HepG2 (cell line): ENCODE data around the gene CCL13. TPM values are rescaled to one million over a fixed set of nuclear protein-coding genes. Genes with fewer than 3 reads are reported as not detected.

Source experiments
- ELF4 ChIP-seq: sonication (generic); formaldehyde crosslinking; IDR thresholded peaks from 2 replicates; pipeline ENCODE4 v1.5.0; 2020; ENCODE audit warnings: missing genetic modification reagents, mild to moderate bottlenecking, moderate library complexity, borderline replicate concordance
- HMGXB4 ChIP-seq, 2 experiments: sonication (generic) in 1 of 2; formaldehyde crosslinking in 1 of 2; IDR thresholded peaks; 2 replicates each; pipeline versions ENCODE4 v1.4.0 to v1.6.1; 2018 to 2020; ENCODE audit warnings: missing genetic modification reagents in 2 of 2, borderline replicate concordance in 1 of 2, low read depth in 1 of 2, mild to moderate bottlenecking in 1 of 2, missing biosample characterization in 1 of 2
- IRF2 ChIP-seq: IDR thresholded peaks from 2 replicates; pipeline ENCODE4 v1.6.1; 2018; ENCODE audit warnings: missing genetic modification reagents, missing compliant biosample characterization
- MIER3 ChIP-seq: IDR thresholded peaks from 2 replicates; pipeline ENCODE4 v1.6.1; 2016; ENCODE audit warnings: missing compliant biosample characterization, borderline replicate concordance
- NFRKB ChIP-seq: fragments of 450-650 bp; IDR thresholded peaks from 2 replicates; pipeline ENCODE4 v1.6.1; 2017
- POGZ ChIP-seq: sonication (generic); formaldehyde crosslinking; IDR thresholded peaks from 2 replicates; pipeline ENCODE4 v1.4.0; 2020; ENCODE audit warnings: mild to moderate bottlenecking, missing genetic modification reagents
- PRPF4 ChIP-seq: fragments of 200-400 bp; formaldehyde crosslinking; IDR thresholded peaks from 2 replicates; pipeline ENCODE4 v1.6.1; 2016; ENCODE audit warnings: low read length, low read depth; ENCODE audit not compliant: poor library complexity, severe bottlenecking
- STAG1 ChIP-seq: sonication (generic); formaldehyde crosslinking; IDR thresholded peaks from 2 replicates; pipeline ENCODE4 v1.4.0; 2020; ENCODE audit warnings: missing genetic modification reagents
- XRCC5 ChIP-seq: fragments of 200-400 bp; formaldehyde crosslinking; optimal IDR thresholded peaks from 2 replicates; pipeline ENCODE3; 2017; ENCODE audit warnings: mild to moderate bottlenecking, low read length
- polyA plus RNA-seq, 8 experiments: library from polyadenylated mRNA; depleted of rRNA in 3 of 8; stranded (reverse) in 7 of 8; unstranded in 1 of 8; fragments of >200 nt; fragmentation: Illumina TruSeq in 4 of 8; extraction: Trizol in 4 of 8; gene quantifications; 2 replicates each; pipeline versions ENCODE4 v1.2.1 to v1.2.3, GENCODE V29; 2011 to 2016; ENCODE audit warnings: low read depth in 4 of 8, missing spikeins in 1 of 8, mixed read lengths in 1 of 8; ENCODE audit not compliant: insufficient read depth in 1 of 8
- total RNA-seq, 5 experiments: library from RNA; depleted of rRNA; stranded (reverse); fragments of >200 nt; fragmentation: Illumina TruSeq; extraction: Trizol; gene quantifications; 2 replicates each; pipeline ENCODE4 v1.2.3, GENCODE V29; 2016; ENCODE audit warnings: low read depth in 1 of 5
- TF ChIP-seq, protein P1 (sequence below): sonication (generic); formaldehyde crosslinking; IDR thresholded peaks from 2 replicates; pipeline ENCODE4 v1.5.0; 2020; ENCODE audit warnings: mild to moderate bottlenecking, missing genetic modification reagents, borderline replicate concordance
- TF ChIP-seq, protein P2 (sequence below): sonication (generic); formaldehyde crosslinking; IDR thresholded peaks from 2 replicates; pipeline ENCODE4; 2020; ENCODE audit warnings: missing genetic modification reagents, mild to moderate bottlenecking, borderline replicate concordance
- TF ChIP-seq, protein P3 (sequence below): sonication (generic); IDR thresholded peaks from 2 replicates; pipeline ENCODE4 v1.6.1; 2016; ENCODE audit warnings: low read depth, borderline replicate concordance
- TF ChIP-seq, protein P4 (sequence below): sonication (generic); formaldehyde crosslinking; IDR thresholded peaks from 2 replicates; pipeline ENCODE4 v1.9.0; 2021; ENCODE audit warnings: missing genetic modification reagents, mild to moderate bottlenecking, borderline replicate concordance
- TF ChIP-seq, protein P5 (sequence below): sonication (generic); formaldehyde crosslinking; IDR thresholded peaks from 2 replicates; pipeline ENCODE4 v1.5.0; 2020; ENCODE audit warnings: missing genetic modification reagents

CCL13 gene
- total and polyA plus RNA-seq, 2 of the 13 experiments (the other 11 are each of a cell fraction or from before 2014, with no cell fraction given) = not detected

DNA sequence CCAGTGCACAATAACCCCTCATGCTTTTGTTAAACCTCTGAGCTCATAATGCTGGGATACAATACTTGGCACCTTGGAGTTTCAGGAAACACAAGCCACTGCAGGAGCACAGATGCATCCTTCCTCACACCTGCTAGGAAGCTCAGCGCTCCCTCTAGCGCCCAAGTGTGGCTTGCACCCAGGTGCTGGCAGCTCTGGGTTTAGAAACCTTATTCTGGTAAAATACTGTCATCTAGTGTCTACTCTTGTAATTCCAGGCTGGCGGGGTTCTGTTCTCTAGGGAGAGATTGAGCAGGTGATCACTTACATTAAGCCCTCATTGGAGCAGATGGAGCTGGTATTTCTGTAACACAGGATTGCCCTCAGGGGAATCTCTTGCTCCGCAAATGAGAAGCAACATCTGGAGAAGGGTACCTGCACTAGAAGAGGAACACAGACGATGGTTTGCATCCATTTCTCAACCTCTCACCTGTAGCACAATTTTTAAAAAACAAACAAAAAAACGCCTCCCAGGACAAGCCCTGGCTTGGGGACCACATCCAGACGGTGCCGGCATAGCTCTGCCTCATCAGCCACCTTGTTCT is 5.3 kb downstream of the CCL13 start (continued):
- 0 out of 2 replicates have a peak, but pooled peaks have one; percentile 25 for TF ChIP-seq MIER3 (CRISPR knock-in tag)
- no peak for TF ChIP-seq ELF4
- TF ChIP-seq, protein P1, sequence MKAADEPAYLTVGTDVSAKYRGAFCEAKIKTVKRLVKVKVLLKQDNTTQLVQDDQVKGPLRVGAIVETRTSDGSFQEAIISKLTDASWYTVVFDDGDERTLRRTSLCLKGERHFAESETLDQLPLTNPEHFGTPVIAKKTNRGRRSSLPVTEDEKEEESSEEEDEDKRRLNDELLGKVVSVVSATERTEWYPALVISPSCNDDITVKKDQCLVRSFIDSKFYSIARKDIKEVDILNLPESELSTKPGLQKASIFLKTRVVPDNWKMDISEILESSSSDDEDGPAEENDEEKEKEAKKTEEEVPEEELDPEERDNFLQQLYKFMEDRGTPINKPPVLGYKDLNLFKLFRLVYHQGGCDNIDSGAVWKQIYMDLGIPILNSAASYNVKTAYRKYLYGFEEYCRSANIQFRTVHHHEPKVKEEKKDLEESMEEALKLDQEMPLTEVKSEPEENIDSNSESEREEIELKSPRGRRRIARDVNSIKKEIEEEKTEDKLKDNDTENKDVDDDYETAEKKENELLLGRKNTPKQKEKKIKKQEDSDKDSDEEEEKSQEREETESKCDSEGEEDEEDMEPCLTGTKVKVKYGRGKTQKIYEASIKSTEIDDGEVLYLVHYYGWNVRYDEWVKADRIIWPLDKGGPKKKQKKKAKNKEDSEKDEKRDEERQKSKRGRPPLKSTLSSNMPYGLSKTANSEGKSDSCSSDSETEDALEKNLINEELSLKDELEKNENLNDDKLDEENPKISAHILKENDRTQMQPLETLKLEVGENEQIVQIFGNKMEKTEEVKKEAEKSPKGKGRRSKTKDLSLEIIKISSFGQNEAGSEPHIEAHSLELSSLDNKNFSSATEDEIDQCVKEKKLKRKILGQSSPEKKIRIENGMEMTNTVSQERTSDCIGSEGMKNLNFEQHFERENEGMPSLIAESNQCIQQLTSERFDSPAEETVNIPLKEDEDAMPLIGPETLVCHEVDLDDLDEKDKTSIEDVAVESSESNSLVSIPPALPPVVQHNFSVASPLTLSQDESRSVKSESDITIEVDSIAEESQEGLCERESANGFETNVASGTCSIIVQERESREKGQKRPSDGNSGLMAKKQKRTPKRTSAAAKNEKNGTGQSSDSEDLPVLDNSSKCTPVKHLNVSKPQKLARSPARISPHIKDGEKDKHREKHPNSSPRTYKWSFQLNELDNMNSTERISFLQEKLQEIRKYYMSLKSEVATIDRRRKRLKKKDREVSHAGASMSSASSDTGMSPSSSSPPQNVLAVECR (CRISPR knock-in tag) = no peak
- TF ChIP-seq, protein P2, sequence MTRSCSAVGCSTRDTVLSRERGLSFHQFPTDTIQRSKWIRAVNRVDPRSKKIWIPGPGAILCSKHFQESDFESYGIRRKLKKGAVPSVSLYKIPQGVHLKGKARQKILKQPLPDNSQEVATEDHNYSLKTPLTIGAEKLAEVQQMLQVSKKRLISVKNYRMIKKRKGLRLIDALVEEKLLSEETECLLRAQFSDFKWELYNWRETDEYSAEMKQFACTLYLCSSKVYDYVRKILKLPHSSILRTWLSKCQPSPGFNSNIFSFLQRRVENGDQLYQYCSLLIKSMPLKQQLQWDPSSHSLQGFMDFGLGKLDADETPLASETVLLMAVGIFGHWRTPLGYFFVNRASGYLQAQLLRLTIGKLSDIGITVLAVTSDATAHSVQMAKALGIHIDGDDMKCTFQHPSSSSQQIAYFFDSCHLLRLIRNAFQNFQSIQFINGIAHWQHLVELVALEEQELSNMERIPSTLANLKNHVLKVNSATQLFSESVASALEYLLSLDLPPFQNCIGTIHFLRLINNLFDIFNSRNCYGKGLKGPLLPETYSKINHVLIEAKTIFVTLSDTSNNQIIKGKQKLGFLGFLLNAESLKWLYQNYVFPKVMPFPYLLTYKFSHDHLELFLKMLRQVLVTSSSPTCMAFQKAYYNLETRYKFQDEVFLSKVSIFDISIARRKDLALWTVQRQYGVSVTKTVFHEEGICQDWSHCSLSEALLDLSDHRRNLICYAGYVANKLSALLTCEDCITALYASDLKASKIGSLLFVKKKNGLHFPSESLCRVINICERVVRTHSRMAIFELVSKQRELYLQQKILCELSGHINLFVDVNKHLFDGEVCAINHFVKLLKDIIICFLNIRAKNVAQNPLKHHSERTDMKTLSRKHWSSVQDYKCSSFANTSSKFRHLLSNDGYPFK (CRISPR knock-in tag) = no peak
- TF ChIP-seq POGZ (CRISPR knock-in tag) = no peak
- TF ChIP-seq HMGXB4 (CRISPR knock-in tag; IDR thresholded peaks at IDR 0.05; ENCODE audit: borderline replicate concordance in 1 of 2, low read depth in 1 of 2) = 0 out of 4 replicates have a peak, but pooled peaks of 1 of the 2 experiments have one; percentile 36
- TF ChIP-seq, protein P3, sequence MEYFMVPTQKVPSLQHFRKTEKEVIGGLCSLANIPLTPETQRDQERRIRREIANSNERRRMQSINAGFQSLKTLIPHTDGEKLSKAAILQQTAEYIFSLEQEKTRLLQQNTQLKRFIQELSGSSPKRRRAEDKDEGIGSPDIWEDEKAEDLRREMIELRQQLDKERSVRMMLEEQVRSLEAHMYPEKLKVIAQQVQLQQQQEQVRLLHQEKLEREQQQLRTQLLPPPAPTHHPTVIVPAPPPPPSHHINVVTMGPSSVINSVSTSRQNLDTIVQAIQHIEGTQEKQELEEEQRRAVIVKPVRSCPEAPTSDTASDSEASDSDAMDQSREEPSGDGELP = 0 out of 2 replicates have a peak, but pooled peaks have one; percentile 21
- peak; percentile 97 for TF ChIP-seq XRCC5
- TF ChIP-seq NFRKB = no peak
- TF ChIP-seq, protein P4, sequence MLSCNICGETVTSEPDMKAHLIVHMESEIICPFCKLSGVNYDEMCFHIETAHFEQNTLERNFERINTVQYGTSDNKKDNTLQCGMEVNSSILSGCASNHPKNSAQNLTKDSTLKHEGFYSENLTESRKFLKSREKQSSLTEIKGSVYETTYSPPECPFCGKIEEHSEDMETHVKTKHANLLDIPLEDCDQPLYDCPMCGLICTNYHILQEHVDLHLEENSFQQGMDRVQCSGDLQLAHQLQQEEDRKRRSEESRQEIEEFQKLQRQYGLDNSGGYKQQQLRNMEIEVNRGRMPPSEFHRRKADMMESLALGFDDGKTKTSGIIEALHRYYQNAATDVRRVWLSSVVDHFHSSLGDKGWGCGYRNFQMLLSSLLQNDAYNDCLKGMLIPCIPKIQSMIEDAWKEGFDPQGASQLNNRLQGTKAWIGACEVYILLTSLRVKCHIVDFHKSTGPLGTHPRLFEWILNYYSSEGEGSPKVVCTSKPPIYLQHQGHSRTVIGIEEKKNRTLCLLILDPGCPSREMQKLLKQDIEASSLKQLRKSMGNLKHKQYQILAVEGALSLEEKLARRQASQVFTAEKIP (CRISPR knock-in tag) = no peak
- TF ChIP-seq PRPF4 = no peak
- peak; percentile 94 for TF ChIP-seq STAG1 (CRISPR knock-in tag)
- TF ChIP-seq, protein P5, sequence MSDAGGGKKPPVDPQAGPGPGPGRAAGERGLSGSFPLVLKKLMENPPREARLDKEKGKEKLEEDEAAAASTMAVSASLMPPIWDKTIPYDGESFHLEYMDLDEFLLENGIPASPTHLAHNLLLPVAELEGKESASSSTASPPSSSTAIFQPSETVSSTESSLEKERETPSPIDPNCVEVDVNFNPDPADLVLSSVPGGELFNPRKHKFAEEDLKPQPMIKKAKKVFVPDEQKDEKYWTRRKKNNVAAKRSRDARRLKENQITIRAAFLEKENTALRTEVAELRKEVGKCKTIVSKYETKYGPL (CRISPR knock-in tag) = no peak
- TF ChIP-seq IRF2 (CRISPR knock-in tag) = no peak; the same call in 1 of the 2 replicates
